Osteoblast (primary cell): ENCODE results near the gene TRIO. TPM values are rescaled to one million over a fixed set of nuclear protein-coding genes. Genes with fewer than 3 reads are reported as not detected.
A peak's percentile ranks its signal among the peaks of the same experiment; 100 is the strongest.

Source experiments
- DNase-seq: peaks from one replicate; pipeline ENCODE4 v3.0.0; 2011; ENCODE audit warnings: low spot score, mixed read lengths; ENCODE audit not compliant: insufficient read length; ENCODE audit errors: missing footprints
- H2AFZ ChIP-seq: 2 replicates; pipeline ENCODE4 v1.6.0; 2011; ENCODE audit warnings: mild to moderate bottlenecking, low read length
- H3K27ac ChIP-seq: 2 replicates; pipeline ENCODE4 v1.5.1; 2011; ENCODE audit warnings: mild to moderate bottlenecking, low read depth, low read length, moderate library complexity
- H3K27me3 ChIP-seq: 2 replicates; pipeline ENCODE4 v1.6.0; 2012; ENCODE audit warnings: mild to moderate bottlenecking, control low read depth, inconsistent platforms, low read length, moderate library complexity; ENCODE audit not compliant: insufficient read depth
- H3K36me3 ChIP-seq: 2 replicates; pipeline ENCODE4 v1.5.1; 2011; ENCODE audit warnings: mild to moderate bottlenecking, low read length, control low read depth, moderate library complexity; ENCODE audit not compliant: insufficient read depth
- H3K4me1 ChIP-seq: 2 replicates; pipeline ENCODE4 v1.5.1; 2011; ENCODE audit warnings: mild to moderate bottlenecking, low read length, control low read depth, moderate library complexity; ENCODE audit not compliant: insufficient read depth
- H3K4me2 ChIP-seq: 2 replicates; pipeline ENCODE4 v1.6.0; 2011; ENCODE audit warnings: mild to moderate bottlenecking, low read length; ENCODE audit not compliant: insufficient read depth
- H3K4me3 ChIP-seq: fragments of 200-600 bp; sonication (generic); 3 replicates; pipeline ENCODE4 v1.5.1; 2012; ENCODE audit warnings: mild to moderate bottlenecking, low read length, inconsistent platforms; ENCODE audit not compliant: insufficient read depth
- H3K79me2 ChIP-seq: 2 replicates; pipeline ENCODE4 v1.6.0; 2012; ENCODE audit warnings: mild to moderate bottlenecking, low read length, control low read depth, inconsistent platforms; ENCODE audit not compliant: insufficient read depth
- H3K9me3 ChIP-seq: 2 replicates; pipeline ENCODE4 v1.5.1; 2011; ENCODE audit warnings: low read depth, low read length, control low read depth
- H4K20me1 ChIP-seq: 2 replicates; pipeline ENCODE4 v1.6.0; 2012; ENCODE audit warnings: mild to moderate bottlenecking, low read length, control low read depth; ENCODE audit not compliant: insufficient read depth
- total RNA-seq: library from RNA; depleted of rRNA; stranded (reverse); fragments of >200 nt; gene quantifications from 2 replicates; pipeline ENCODE4 v1.2.3, GENCODE V29; 2012
- TF ChIP-seq, protein P1 (sequence below): IDR thresholded peaks from 2 replicates; pipeline ENCODE4 v1.5.1; 2011; ENCODE audit warnings: mild to moderate bottlenecking, low read depth, low read length, moderate library complexity; ENCODE audit errors: extremely low read depth

Gene TRIO
- total RNA-seq, 1 donor: 274 TPM

DNA sequence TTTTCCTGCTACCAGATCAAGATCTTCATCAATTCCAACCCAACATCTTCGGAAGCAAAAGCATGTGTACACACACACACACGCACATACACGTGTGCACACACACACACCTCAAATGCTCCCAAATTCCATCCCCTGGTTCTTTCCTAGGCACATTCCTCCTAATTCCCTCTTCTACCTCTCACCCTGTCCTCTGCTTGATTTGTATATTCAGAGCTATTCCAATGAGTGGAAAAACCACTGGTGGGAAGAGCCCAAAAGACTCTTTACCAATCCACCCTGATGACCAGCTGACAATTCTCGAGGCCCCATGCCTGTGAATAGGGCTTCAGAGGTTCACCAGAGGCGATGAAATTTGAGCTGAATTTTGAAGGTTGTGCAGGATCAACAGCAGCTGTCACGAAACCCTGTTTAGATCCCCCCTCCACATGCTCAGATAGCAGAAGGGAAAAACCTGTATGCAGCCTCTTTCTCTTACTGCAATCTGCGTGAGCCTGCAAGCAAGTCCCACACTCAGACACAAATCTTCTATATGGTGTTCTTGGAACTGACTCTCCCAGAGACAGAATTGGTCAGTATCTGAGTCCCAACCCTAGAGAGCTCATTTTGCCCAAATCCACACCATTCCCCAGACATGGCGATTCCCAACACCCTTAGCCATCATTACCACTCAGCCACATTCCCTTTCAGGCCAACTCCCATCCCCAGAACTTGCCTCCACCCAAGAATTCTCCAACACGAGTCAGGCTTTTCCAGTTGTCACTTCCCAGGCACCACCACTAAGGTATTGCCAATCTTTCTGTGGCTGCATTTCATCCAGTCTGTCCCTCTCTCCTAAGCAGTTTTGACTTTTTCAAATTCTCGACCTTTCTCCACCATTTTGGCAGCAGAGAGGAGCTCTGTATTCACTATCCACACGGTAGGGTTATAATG, 4.3 kb upstream of the TRIO start:
- Histone ChIP-seq H3K4me2 (no peak overlapping the region), H3K36me3 (no peaks in the 10 kb centered on the region), H3K9me3 (no peaks in the 10 kb centered on the region), H4K20me1 (no peaks in the 10 kb centered on the region), H3K27me3 (no peaks in the 10 kb centered on the region), H3K79me2 (peaks cover 2% of the 10 kb centered on the region), H2AFZ (no peak overlapping the region), H3K4me3 (no peak overlapping the region), H3K4me1 (peaks cover 6% of the 10 kb centered on the region), H3K27ac (no peak overlapping the region)
- no peak for DNase-seq
- TF ChIP-seq, protein P1, sequence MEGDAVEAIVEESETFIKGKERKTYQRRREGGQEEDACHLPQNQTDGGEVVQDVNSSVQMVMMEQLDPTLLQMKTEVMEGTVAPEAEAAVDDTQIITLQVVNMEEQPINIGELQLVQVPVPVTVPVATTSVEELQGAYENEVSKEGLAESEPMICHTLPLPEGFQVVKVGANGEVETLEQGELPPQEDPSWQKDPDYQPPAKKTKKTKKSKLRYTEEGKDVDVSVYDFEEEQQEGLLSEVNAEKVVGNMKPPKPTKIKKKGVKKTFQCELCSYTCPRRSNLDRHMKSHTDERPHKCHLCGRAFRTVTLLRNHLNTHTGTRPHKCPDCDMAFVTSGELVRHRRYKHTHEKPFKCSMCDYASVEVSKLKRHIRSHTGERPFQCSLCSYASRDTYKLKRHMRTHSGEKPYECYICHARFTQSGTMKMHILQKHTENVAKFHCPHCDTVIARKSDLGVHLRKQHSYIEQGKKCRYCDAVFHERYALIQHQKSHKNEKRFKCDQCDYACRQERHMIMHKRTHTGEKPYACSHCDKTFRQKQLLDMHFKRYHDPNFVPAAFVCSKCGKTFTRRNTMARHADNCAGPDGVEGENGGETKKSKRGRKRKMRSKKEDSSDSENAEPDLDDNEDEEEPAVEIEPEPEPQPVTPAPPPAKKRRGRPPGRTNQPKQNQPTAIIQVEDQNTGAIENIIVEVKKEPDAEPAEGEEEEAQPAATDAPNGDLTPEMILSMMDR: no peak

GRCh38 chr5:14141764-14142163, 1.4 kb upstream of the TRIO start:
- TF ChIP-seq, protein P1: no peak
- Histone ChIP-seq H3K27ac (peak overlapping the region; percentile 84), H4K20me1 (peaks cover 18% of the 10 kb centered on the region), H3K36me3 (no peaks in the 10 kb centered on the region), H3K79me2 (peaks cover 31% of the 10 kb centered on the region), H3K4me3 (no peak overlapping the region), H3K27me3 (no peaks in the 10 kb centered on the region), H3K4me1 (peaks cover 18% of the 10 kb centered on the region), H2AFZ (no peak overlapping the region), H3K9me3 (no peaks in the 10 kb centered on the region), H3K4me2 (peak overlapping the region; percentile 81)
- no peak for DNase-seq

- peak overlapping the region; percentile 78 for H2AFZ ChIP-seq
- peak overlapping the region; percentile 84 for H3K27ac ChIP-seq
- H3K36me3 ChIP-seq: no peaks in the 10 kb centered on the region
- peak; percentile 93 for DNase-seq
- peak overlapping the region; percentile 75 for H3K4me3 ChIP-seq
- H3K4me2 ChIP-seq: peak overlapping the region; percentile 81
- H3K9me3 ChIP-seq: no peaks in the 10 kb centered on the region
- peaks cover 23% of the 10 kb centered on the region for H4K20me1 ChIP-seq
- H3K79me2 ChIP-seq: peaks cover 37% of the 10 kb centered on the region
- peaks cover 23% of the 10 kb centered on the region for H3K4me1 ChIP-seq
- no peaks in the 10 kb centered on the region for H3K27me3 ChIP-seq
- TF ChIP-seq, protein P1: no peak
Observed at GRCh38 chr5:14142202-14142826, 828 bp upstream of the TRIO start.

GRCh38 chr5:14143546-14143840, 351 bp downstream of the TRIO start:
- peak; percentile 94 for DNase-seq
- Histone ChIP-seq H3K79me2 (peaks cover 49% of the 10 kb centered on the region), H3K4me3 (peak overlapping the region; percentile 98), H4K20me1 (peaks cover 35% of the 10 kb centered on the region), H3K27ac (peak overlapping the region; percentile 89), H2AFZ (no peak overlapping the region), H3K27me3 (no peaks in the 10 kb centered on the region), H3K9me3 (no peaks in the 10 kb centered on the region), H3K36me3 (peaks cover 5% of the 10 kb centered on the region), H3K4me2 (no peak overlapping the region), H3K4me1 (peaks cover 35% of the 10 kb centered on the region)
- TF ChIP-seq, protein P1: no peak
